HepG2 (cell line): ENCODE results near the gene ZNF383. TPM values are rescaled to one million over a fixed set of nuclear protein-coding genes. Genes with fewer than 3 reads are reported as not detected.

Experiments used
- FOXA1 ChIP-seq, 2 experiments: fragments of 450-650 bp in 1 of 2; sonication (generic) in 1 of 2; formaldehyde crosslinking in 1 of 2; IDR thresholded peaks; 2 replicates each; pipeline versions ENCODE4 v1.4.0 to v1.6.1; 2016 to 2020; ENCODE audit warnings: missing genetic modification reagents in 1 of 2
- FOXK1 ChIP-seq: sonication (generic); formaldehyde crosslinking; IDR thresholded peaks from 2 replicates; pipeline ENCODE4 v1.4.0; 2020; ENCODE audit warnings: low read depth, missing genetic modification reagents, borderline replicate concordance
- FOXP1 ChIP-seq, 2 experiments: fragments of 450-650 bp in 1 of 2; IDR thresholded peaks; 2 replicates each; pipeline ENCODE4 v1.6.1; 2017 to 2018; ENCODE audit warnings: antibody characterized with exemption in 1 of 2
- HOXA7 ChIP-seq: sonication (generic); formaldehyde crosslinking; IDR thresholded peaks from 2 replicates; pipeline ENCODE4 v1.8.1; 2022; ENCODE audit warnings: mild to moderate bottlenecking, missing genetic modification reagents, moderate library complexity
- KAT8 ChIP-seq: IDR thresholded peaks from 2 replicates; pipeline ENCODE4 v1.6.1; 2016; ENCODE audit warnings: missing genetic modification reagents, missing compliant biosample characterization
- KDM5B ChIP-seq: sonication (generic); formaldehyde crosslinking; IDR thresholded peaks from 2 replicates; pipeline ENCODE4 v1.4.0; 2020; ENCODE audit warnings: missing genetic modification reagents, mild to moderate bottlenecking, borderline replicate concordance
- ONECUT2 ChIP-seq: sonication (generic); formaldehyde crosslinking; IDR thresholded peaks from 2 replicates; pipeline ENCODE4 v1.4.0; 2020; ENCODE audit warnings: missing genetic modification reagents
- POLR2AphosphoS5 ChIP-seq: IDR thresholded peaks from 2 replicates; pipeline ENCODE4 v1.6.1; 2012; ENCODE audit warnings: low read depth, low read length
- SCMH1 ChIP-seq: sonication (generic); formaldehyde crosslinking; IDR thresholded peaks from 2 replicates; pipeline ENCODE4 v1.9.0; 2021; ENCODE audit warnings: missing genetic modification reagents, mild to moderate bottlenecking, borderline replicate concordance
- ZNF780A ChIP-seq: sonication (generic); formaldehyde crosslinking; IDR thresholded peaks from 2 replicates; pipeline ENCODE4 v1.8.0; 2022; ENCODE audit warnings: mild to moderate bottlenecking, missing genetic modification reagents, moderate library complexity
- ZNF850 ChIP-seq: sonication (generic); formaldehyde crosslinking; conservative IDR thresholded peaks from 2 replicates; pipeline ENCODE4 v1.9.0; 2021; ENCODE audit warnings: mild to moderate bottlenecking, missing genetic modification reagents
- ZSCAN9 ChIP-seq: IDR thresholded peaks from 2 replicates; pipeline ENCODE4 v1.6.1; 2016; ENCODE audit warnings: borderline replicate concordance
- polyA plus RNA-seq, 8 experiments: library from polyadenylated mRNA; depleted of rRNA in 3 of 8; stranded (reverse) in 7 of 8; unstranded in 1 of 8; fragments of >200 nt; fragmentation: Illumina TruSeq in 4 of 8; extraction: Trizol in 4 of 8; gene quantifications; 2 replicates each; pipeline versions ENCODE4 v1.2.1 to v1.2.3, GENCODE V29; 2011 to 2016; ENCODE audit warnings: low read depth in 4 of 8, missing spikeins in 1 of 8, mixed read lengths in 1 of 8; ENCODE audit not compliant: insufficient read depth in 1 of 8
- total RNA-seq, 5 experiments: library from RNA; depleted of rRNA; stranded (reverse); fragments of >200 nt; fragmentation: Illumina TruSeq; extraction: Trizol; gene quantifications; 2 replicates each; pipeline ENCODE4 v1.2.3, GENCODE V29; 2016; ENCODE audit warnings: low read depth in 1 of 5
- TF ChIP-seq, protein P1 (sequence below): sonication (generic); formaldehyde crosslinking; IDR thresholded peaks from 2 replicates; pipeline ENCODE4; 2020; ENCODE audit warnings: missing genetic modification reagents, mild to moderate bottlenecking, borderline replicate concordance
- TF ChIP-seq, protein P2 (sequence below): sonication (generic); formaldehyde crosslinking; IDR thresholded peaks from 2 replicates; pipeline ENCODE4 v1.8.1; 2023; ENCODE audit warnings: mild to moderate bottlenecking, inconsistent platforms, moderate library complexity, missing genetic modification reagents, borderline replicate concordance
- TF ChIP-seq, protein P3 (sequence below): sonication (generic); formaldehyde crosslinking; IDR thresholded peaks from 2 replicates; pipeline ENCODE4 v1.8.0; 2022; ENCODE audit warnings: mild to moderate bottlenecking, missing genetic modification reagents, moderate library complexity
- TF ChIP-seq, protein P4 (sequence below): sonication (generic); formaldehyde crosslinking; IDR thresholded peaks from 2 replicates; pipeline ENCODE4 v1.8.0; 2022; ENCODE audit warnings: missing genetic modification reagents, mild to moderate bottlenecking, inconsistent platforms, borderline replicate concordance
- TF ChIP-seq, protein P5 (sequence below): sonication (generic); formaldehyde crosslinking; IDR thresholded peaks from 2 replicates; pipeline ENCODE4 v1.8.0; 2022; ENCODE audit warnings: missing genetic modification reagents, mild to moderate bottlenecking, borderline replicate concordance
- TF ChIP-seq, protein P6 (sequence below): sonication (generic); formaldehyde crosslinking; IDR thresholded peaks from 2 replicates; pipeline ENCODE4 v1.4.0; 2020; ENCODE audit warnings: missing genetic modification reagents, borderline replicate concordance

ZNF383 gene
- total and polyA plus RNA-seq, 2 of the 13 experiments (the other 11 are each of a cell fraction or from before 2014, with no cell fraction given): 2.6 to 4.1 TPM

DNA sequence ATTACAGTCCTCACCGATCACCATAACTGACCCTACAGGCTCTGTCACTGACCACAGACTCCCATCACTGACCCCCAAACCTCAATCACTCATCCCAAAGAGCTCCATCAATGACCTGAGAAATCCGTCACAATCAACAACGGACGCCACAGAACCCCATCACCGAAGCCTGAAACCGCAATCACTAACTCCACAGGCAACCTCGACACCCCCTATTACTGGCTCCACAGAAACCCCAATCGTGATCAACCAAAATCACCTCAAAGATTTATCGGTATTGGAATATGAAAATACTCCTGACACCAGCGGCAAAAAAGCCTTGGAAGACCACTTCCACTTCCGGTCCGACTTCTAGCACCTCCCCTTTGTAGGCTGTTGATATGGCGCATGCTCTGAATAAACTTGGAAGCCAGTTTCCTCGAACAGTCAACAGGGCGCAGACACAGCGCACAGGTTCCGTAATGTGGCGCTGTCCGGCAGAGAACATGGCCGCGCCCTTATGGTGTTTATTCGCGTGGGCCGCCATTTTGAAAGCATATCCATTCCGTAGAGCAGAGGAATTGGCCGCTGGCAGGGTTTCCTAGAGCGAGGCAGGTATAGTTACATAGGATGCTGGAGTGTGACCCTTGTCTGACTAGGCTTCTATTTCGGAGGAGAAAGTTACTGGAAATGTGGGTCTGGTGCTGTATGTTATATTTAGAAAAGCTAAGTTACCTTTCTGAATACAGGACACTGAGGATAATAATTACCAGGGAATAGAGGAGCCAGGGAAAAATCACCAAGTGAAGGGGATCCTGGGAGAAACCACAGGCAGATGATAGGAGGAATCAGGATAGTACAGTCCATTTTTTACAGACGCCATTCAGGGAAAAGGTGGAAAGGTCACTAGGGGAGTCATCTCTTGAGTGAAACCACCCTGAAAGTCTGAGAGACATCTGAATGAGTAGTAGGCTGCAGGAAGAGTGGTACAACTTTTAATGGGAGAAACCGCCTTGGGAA is 45.3 kb upstream of the ZNF383 start, which contains the start of gene ZNF585A (continued):
- TF ChIP-seq FOXP1 (IDR thresholded peaks at IDR 0.05) (0 out of 2 replicates have a peak, but pooled peaks have one; percentile 28), FOXP1 (CRISPR knock-in tag; IDR thresholded peaks at IDR 0.05) (peak; percentile 43), SCMH1 (CRISPR knock-in tag) (no peak), ONECUT2 (CRISPR knock-in tag) (no peak), ZNF850 (CRISPR knock-in tag) (no peak), POLR2AphosphoS5 (peak; percentile 83), FOXK1 (CRISPR knock-in tag) (peak; percentile 95; the same call in 1 of the 2 replicates), ZNF780A (CRISPR knock-in tag) (no peak), FOXA1 (IDR thresholded peaks at IDR 0.05) (0 out of 2 replicates have a peak, but pooled peaks have one; percentile 30), FOXA1 (CRISPR knock-in tag; IDR thresholded peaks at IDR 0.05) (peak; percentile 95), HOXA7 (CRISPR knock-in tag) (no peak), ZSCAN9 (peak; percentile 74; the same call in 1 of the 2 replicates), KAT8 (CRISPR knock-in tag) (peak; percentile 95), KDM5B (CRISPR knock-in tag) (peak; percentile 49; the same call in 1 of the 2 replicates)
- TF ChIP-seq, protein P1, sequence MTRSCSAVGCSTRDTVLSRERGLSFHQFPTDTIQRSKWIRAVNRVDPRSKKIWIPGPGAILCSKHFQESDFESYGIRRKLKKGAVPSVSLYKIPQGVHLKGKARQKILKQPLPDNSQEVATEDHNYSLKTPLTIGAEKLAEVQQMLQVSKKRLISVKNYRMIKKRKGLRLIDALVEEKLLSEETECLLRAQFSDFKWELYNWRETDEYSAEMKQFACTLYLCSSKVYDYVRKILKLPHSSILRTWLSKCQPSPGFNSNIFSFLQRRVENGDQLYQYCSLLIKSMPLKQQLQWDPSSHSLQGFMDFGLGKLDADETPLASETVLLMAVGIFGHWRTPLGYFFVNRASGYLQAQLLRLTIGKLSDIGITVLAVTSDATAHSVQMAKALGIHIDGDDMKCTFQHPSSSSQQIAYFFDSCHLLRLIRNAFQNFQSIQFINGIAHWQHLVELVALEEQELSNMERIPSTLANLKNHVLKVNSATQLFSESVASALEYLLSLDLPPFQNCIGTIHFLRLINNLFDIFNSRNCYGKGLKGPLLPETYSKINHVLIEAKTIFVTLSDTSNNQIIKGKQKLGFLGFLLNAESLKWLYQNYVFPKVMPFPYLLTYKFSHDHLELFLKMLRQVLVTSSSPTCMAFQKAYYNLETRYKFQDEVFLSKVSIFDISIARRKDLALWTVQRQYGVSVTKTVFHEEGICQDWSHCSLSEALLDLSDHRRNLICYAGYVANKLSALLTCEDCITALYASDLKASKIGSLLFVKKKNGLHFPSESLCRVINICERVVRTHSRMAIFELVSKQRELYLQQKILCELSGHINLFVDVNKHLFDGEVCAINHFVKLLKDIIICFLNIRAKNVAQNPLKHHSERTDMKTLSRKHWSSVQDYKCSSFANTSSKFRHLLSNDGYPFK: 0 out of 2 replicates have a peak, but pooled peaks have one; percentile 67
- TF ChIP-seq, protein P2, sequence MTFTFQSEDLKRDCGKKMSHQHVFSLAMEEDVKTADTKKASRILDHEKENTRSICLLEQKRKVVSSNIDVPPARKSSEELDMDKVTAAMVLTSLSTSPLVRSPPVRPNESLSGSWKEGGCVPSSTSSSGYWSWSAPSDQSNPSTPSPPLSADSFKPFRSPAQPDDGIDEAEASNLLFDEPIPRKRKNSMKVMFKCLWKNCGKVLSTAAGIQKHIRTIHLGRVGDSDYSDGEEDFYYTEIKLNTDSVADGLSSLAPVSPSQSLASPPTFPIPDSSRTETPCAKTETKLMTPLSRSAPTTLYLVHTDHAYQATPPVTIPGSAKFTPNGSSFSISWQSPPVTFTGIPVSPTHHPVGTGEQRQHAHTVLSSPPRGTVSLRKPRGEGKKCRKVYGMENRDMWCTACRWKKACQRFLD (CRISPR knock-in tag): 0 out of 2 replicates have a peak, but pooled peaks have one; percentile 54
- TF ChIP-seq, protein P3, sequence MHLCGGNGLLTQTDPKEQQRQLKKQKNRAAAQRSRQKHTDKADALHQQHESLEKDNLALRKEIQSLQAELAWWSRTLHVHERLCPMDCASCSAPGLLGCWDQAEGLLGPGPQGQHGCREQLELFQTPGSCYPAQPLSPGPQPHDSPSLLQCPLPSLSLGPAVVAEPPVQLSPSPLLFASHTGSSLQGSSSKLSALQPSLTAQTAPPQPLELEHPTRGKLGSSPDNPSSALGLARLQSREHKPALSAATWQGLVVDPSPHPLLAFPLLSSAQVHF (CRISPR knock-in tag): no peak
- TF ChIP-seq, protein P4, sequence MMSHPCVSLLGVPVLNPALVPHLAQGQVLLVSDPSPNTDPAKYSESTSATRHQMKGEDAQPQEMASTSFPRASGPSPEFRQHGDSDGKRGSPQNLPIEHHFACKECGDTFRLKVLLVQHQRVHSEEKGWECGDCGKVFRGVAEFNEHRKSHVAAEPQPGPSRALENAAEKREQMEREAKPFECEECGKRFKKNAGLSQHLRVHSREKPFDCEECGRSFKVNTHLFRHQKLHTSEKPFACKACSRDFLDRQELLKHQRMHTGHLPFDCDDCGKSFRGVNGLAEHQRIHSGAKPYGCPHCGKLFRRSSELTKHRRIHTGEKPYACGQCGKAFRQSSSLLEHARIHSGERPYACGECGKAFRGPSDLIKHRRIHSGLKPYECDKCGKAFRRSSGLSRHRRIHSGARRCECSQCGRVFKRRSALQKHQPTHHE: no peak
- TF ChIP-seq, protein P5, sequence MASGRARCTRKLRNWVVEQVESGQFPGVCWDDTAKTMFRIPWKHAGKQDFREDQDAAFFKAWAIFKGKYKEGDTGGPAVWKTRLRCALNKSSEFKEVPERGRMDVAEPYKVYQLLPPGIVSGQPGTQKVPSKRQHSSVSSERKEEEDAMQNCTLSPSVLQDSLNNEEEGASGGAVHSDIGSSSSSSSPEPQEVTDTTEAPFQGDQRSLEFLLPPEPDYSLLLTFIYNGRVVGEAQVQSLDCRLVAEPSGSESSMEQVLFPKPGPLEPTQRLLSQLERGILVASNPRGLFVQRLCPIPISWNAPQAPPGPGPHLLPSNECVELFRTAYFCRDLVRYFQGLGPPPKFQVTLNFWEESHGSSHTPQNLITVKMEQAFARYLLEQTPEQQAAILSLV (CRISPR knock-in tag): no peak
- TF ChIP-seq, protein P6, sequence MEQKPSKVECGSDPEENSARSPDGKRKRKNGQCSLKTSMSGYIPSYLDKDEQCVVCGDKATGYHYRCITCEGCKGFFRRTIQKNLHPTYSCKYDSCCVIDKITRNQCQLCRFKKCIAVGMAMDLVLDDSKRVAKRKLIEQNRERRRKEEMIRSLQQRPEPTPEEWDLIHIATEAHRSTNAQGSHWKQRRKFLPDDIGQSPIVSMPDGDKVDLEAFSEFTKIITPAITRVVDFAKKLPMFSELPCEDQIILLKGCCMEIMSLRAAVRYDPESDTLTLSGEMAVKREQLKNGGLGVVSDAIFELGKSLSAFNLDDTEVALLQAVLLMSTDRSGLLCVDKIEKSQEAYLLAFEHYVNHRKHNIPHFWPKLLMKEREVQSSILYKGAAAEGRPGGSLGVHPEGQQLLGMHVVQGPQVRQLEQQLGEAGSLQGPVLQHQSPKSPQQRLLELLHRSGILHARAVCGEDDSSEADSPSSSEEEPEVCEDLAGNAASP (CRISPR knock-in tag): peak; percentile 54; the same call in 1 of the 2 replicates
